Endothelial cell of umbilical vein (primary cell): ENCODE measurements around the gene ATP8A2.

Experiments used
- JUN ChIP-seq: IDR thresholded peaks from 2 replicates; pipeline ENCODE4 v1.6.1; 2011; ENCODE audit warnings: borderline replicate concordance, low read depth; ENCODE audit not compliant: insufficient read length, insufficient read depth
- TF ChIP-seq, protein P1 (sequence below), 2 donors: IDR thresholded peaks; 1 replicate in 1 of 2; 2 replicates in 1 of 2; pipeline ENCODE4 v1.5.1; 2011; ENCODE audit warnings: low read length in 2 of 2, mild to moderate bottlenecking in 2 of 2, moderate library complexity in 2 of 2, control low read depth in 1 of 2, inconsistent platforms in 1 of 2, low read depth in 1 of 2; ENCODE audit not compliant: insufficient read depth in 1 of 2; ENCODE audit errors: extremely low read depth in 1 of 2

DNA sequence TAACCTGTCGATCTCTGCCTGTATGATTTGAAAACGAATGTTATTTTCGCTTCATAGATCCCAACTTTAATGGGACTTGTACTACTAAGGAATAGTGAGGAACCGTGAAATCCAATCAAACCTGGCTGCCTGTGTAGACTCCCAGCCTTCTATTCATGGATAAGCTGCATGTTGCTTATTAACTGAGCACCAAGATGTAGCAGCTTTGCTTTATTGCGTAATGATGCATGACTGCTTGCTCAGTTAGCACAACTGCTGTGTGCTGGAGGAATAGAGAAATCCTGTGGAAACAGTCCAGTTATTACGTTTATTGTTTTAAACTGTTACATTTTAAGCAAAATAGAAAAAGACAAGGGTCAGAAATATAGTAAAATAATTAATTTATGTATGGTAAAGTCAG is 571.9 kb downstream of the ATP8A2 start:
- TF ChIP-seq, protein P1, sequence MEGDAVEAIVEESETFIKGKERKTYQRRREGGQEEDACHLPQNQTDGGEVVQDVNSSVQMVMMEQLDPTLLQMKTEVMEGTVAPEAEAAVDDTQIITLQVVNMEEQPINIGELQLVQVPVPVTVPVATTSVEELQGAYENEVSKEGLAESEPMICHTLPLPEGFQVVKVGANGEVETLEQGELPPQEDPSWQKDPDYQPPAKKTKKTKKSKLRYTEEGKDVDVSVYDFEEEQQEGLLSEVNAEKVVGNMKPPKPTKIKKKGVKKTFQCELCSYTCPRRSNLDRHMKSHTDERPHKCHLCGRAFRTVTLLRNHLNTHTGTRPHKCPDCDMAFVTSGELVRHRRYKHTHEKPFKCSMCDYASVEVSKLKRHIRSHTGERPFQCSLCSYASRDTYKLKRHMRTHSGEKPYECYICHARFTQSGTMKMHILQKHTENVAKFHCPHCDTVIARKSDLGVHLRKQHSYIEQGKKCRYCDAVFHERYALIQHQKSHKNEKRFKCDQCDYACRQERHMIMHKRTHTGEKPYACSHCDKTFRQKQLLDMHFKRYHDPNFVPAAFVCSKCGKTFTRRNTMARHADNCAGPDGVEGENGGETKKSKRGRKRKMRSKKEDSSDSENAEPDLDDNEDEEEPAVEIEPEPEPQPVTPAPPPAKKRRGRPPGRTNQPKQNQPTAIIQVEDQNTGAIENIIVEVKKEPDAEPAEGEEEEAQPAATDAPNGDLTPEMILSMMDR (IDR thresholded peaks at IDR 0.05; ENCODE audit: extremely low read depth in 1 of 2, insufficient read depth in 1 of 2, low read depth in 1 of 2, low read length in 2 of 2) = no peak
- TF ChIP-seq JUN = no peak
